GM18909 (cell line): ENCODE measurements around the gene NEO1.
"Not testable (repeated sequence)": the region's sequence is repeated elsewhere in the genome, so short reads cannot be mapped to it uniquely, and the experiment has no call there.

Source experiments
- ATAC-seq: cut with Tn5 transposase; IDR thresholded peaks from one replicate; pipeline ENCODE4 v1.9.1; 2021; ENCODE audit warnings: mild to moderate bottlenecking; ENCODE audit not compliant: unreplicated experiment, poor library complexity

NEO1 gene

DNA sequence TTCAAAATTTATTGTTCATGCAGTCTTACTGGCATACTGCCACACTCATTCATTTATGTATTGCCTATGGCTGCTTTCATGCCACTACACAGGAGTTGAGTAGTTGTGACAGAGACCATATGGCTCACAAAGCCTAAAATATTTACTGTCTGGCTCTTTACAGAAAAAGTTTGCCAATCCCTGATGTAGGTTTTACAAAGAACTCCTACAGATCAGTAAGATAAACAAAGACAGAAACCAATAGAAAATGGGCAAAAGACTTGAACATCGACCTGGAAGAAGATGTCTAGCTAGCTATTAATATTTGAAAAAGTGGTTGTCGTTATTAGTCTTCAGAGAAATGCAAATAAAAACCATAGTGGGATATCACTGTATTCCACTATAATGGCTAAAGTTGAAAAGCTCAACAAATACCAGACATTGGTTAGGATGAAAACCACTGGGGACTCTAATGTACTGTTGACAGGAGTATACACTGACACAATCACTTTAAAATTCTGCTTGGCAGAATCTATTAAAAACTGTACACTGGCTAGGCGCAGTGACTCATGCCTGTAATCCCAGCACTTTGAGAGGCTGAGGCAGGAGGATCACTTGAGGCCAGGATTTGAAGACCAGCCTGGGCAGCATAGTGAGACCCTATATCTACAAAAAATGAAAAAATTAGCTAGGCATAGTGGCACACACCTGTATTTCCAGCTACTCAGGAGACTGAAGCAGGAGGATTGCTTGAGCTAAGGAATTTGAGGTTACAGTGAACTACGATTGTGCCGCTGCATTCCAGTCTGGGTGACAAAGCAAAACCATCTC, 87.7 kb downstream of the NEO1 start:
- ATAC-seq, result no peak

DNA sequence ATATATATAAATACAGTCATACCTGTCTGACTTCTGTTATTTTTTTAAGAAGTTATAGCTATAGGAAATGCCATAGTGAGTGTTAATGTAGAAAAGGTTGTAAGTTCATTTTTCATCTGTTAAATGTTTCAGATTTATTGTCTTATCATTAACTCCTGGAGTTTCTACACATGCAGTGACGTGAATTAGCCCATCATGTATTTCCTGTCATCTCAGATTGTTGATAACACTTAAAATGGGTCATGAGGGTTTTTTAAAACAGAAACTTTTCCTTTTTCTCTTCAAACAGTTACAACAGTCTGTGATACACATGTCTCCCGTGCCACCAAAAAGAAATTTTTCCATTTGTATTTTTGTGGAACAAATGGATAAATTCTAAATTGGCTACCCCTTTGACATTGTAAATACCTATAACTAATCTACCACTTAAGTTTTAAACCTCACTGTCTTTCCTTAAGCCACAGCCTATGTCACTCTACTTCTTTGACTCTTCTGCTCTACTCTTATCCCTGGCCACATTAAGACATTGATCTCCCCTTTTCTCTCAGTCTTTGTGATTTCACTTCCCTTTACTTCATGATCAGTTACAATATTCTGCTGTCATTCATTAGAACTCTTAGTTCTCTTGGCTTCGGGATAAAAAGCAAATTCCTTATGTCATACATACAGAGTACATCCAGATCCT, 89.1 kb downstream of the NEO1 start:
- no peak for ATAC-seq

DNA sequence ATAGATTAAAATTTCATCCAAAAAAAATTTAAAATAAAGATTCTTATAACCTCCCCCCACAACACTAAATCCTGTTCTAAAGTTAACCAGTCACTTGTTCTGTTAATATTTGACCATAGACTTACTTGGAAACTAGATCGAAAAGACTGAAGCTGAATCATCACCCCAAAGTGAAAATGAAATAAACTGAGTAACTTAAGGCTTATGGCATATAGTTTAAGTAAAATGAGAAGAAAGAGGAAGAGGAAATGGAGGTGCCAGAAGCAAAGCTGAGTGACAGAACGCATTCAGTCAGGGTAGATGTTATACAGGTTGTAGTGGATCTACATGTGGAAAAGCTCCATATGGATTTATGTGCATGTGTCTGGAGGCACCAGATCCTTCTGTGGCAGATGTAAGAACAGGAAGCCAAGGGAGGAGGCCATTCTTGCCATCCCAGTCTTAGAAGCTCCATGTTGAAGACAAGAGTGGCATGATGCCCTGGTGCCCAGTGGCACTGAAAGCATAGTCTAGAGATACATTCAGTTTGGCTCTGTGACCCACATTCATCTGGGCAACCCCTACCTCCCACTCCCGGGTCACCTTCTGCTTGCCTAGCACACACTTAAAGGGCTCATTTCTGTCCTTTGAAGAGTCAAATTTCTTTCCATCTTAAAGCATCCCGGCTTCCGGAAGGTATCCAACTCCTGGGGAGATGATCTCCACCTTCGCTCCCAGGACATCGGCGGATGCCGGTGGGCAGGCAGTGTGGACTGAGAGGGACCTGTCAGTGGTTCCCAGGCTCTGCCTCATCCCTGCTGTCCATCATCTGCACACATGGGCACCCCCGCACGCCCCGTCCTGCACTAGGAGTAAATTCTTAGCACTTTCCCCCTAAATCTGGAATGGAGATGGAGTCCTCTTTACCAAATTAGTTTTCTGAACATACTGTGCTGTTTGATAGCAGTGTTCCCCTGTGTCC, 90.8 kb downstream of the NEO1 start:
- ATAC-seq, result peak; percentile 72

DNA sequence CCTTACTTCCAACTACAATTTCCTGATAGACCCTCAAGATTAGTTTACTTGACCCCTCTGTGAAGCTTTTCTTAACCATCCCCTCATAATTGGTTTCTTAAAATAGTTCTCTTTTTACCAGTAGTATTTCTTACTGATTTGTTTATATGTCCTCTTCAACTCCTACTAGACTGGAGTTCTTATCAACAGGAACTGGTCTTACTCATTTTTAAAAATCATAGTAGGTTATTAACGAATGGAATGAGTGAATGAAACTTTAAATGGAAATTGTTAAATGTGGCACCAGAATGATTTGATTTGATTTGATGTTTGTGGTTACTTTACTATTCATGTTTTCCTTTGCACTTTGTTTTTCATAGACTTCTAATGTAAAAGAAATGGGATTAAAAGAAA, 91.5 kb downstream of the NEO1 start:
- ATAC-seq, result no peak

DNA sequence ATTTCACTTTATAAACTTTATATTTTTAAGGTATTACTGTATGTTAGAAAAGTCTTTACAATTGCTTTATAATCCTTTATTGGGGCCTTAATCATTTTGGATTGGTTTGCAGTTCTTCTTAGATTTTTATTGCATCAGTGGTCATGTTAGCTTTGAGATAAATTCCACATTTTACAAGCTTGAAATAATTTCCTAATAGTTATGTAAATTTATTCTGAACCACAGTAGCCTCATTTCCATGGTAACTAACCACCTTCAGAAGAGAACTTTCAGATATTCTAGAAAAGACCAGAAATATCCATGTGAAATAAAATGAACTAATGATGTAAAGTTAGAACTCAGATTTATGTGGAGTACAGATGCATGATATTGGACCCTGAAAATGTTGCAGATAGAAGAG, 94.2 kb downstream of the NEO1 start:
- no peak for ATAC-seq

DNA sequence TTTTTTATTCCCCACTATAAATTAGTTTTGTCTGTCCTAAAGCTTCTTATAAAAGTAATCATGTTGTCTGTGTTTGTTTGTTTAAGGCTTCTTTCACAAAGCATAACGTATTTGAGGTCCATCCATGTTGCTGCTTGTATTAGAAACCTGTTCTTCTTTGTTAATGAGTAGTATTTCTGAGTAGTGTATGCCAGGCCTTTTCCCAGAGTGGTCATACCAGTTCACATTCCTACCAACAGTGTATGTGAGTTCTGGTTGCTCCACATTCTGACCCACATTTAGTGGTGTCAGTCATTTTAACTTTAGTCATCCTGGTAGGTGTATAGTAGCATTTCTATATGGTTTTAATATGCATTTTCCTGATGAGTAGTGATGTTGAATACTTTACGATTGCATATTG, 98.6 kb downstream of the NEO1 start:
- ATAC-seq, result no peak

DNA sequence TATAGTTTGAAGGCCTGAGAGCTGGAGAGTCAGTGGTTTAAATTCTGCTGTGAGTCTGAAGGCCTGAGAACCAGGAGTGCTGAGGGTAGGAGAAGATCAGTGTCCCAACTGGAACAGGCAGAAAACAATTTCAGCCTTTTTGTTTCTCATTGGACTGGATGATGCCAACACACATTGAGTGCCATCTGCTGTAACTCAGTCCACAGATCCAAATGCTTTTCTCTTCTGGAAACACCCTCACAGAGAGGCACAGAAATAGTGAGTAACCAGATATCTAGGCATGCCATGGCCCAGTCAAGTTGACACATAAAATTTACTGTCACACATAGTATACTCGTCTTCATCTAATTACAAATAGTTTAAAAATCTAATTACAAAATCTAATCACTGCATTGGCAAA, 100.8 kb downstream of the NEO1 start:
- no peak for ATAC-seq

DNA sequence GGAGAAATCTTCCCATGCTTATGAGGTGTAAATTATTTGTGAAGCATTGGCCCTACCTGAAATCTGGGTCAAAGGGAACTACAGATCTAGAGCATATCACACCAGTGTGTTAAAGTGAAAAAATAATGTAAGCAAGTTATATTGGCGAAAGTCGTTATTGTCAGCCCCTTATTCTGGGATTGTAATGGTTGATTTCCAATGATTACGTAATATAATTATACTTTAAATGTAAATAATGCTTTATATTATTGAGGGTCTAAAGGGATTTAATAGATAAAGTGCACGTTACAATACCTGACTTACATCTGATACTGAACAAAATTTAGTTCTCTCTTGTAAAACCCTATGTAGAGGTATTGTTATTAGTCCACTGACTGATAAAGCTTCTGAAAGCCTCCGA, 101.2 kb downstream of the NEO1 start:
- ATAC-seq, result no peak

DNA sequence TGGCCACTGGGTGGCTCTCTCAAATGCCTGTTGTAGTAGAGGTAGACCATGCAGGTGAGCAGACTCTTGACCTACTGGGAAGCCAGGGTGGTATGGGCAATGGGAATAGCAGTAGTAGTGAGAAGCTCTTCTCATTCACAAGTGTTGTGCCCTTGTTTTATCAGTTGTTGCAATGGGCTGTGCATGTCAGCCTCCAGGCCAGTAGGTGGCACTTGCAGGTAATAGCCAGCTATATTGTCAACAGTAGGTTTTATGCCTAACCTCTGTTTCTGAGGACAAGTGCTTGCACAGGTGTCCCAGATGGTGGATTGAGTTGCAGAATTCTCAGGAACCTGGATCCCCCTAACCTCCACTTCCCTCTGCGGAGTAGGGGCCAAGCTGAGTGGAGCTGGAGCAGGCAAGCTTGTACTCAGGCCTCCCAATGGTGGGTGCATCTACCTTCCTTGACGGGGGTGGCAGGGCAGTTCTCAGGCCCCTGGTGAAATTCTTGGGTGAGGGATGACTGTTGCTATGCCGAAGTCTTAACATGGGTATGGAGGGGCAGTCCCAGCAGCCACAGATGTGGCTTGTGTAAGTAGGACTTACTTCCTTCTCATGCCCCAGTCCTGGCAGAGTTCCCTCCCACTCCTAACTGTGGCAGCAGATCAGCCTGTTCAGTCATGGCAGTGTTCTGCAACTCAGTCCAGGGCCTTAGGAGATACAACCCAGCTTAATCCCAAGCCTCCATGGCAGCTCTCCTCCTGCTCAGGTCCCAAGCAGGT, 104.3 kb downstream of the NEO1 start:
- ATAC-seq, result no peak

DNA sequence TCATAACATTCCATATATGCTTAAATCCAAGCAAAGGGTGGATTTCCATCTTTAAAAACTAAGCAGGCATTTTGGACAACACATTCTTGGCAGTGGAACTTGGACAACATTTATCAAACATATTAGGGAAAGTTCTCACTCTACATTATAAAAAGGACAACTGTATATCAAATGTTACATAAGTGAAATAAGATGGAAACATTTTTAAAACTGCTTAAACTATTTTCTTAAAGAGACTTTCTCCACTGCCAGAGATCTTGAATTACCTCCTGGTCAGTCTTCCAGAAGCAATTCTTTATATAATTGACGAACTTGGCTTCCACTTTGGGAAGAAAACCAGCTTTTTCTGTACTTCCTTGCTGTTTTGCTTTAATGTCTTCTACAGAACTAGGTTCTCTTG, 109.3 kb downstream of the NEO1 start:
- ATAC-seq, result no peak

DNA sequence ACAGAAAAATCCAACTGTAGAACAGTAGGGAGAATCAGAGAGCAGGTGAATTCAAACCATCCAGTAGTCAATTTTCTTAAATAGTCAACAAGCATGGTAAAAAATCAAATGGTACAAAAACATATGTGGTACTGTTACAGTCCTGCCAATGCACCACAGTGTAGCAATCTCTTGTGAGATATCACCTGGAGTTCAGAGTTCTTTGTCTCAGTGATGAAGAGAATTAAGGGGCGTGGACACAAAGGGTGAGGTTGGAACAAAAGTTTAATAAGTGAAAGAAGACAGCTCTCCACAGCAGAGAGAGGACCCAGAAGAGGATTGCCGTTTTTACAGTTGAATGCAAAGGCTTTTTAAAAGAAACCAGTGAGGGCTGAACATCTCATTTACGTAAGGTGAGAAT, 113.2 kb downstream of the NEO1 start:
- no peak for ATAC-seq

DNA sequence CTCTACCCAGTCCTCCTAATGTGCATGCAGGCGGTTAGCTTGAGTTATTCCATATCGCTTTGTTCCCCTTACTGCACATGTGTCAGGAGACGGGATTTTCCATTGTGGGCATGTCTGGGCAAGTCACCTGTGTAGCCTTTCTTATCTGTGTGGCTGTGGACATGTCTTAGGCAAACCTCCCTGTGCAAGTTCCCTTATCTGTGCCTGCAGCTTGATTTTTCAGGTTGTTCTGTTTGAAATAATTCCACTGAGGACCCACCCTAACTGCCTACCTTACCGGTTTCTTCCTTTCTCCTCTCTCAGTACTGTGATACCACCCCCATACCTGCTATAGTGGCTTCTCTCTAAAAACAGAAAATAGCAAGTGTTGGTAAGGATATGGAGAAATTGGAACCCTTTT, 113.6 kb downstream of the NEO1 start:
- no peak for ATAC-seq

DNA sequence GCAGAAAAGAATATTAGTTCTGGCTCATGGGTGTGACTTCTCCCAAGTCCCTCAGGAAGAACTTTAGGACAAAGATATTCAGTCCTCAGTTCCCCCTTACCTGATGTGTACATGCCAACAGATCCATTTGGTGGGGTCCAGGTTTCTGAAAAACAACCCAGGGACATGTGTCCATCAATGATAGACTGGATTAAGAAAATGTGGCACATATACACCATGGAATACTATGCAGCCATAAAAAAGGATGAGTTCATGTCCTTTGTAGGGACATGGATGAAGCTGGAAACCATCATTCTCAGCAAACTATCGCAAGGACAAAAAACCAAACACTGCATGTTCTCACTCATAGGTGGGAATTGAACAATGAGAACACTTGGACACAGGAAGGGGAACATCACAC, 114.4 kb downstream of the NEO1 start:
- not testable (repeated sequence) for ATAC-seq

DNA sequence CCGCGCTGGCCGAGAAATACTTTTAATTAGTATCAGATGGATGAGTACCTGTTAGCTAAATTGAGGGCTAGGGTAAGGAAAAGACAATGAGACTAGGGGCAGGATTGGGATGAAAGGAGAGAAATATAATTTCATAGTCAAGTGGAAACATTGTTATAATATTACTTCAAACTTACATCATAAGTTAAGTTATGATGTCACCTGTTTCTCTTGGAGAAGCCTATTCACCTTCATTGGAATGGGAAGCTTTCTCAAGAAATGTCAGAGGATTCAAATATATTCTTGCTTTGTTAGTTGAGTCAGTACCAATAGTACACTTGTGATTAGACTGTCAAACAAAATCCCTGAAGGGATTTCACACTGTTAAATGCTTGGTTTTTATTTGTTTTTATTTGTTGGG, 116.2 kb downstream of the NEO1 start:
- ATAC-seq, result no peak

DNA sequence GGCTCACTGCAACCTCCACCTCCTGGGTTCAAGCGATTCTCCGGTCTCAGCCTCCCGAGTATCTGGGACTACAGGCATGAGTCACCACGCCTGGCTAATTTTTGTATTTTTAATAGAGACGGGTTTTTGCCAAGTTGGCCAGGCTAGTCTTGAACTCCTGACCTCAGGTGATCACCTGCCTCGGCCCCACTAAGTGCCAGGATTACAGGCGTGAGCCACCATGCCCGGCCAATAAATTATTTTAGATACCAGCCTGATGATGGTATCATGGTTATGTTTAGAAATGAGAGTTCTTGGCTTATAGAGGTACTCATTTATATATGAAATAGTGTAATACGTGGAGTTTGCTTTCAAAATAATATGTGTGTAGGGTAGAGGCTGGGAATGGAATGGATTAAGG, 119.4 kb downstream of the NEO1 start:
- ATAC-seq, result no peak

DNA sequence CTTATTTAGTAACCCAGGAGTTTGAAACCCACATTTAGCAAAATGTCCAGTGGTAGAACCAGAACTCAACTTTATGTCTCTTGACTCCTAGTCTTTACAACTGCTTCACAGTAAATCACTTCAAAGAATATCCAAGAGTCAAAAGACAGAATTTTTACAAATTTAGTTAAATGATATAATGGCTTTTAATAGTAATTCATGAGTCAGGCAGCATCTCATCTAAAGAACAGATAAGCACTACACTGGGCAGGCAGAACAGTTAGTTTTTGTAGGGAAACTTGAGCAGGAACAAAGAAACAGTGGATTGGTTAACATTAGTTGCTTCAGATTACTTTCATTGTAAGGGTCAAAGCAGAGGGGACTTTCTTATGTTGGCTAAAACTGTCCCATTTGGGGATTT, 120.2 kb downstream of the NEO1 start:
- ATAC-seq, result no peak

DNA sequence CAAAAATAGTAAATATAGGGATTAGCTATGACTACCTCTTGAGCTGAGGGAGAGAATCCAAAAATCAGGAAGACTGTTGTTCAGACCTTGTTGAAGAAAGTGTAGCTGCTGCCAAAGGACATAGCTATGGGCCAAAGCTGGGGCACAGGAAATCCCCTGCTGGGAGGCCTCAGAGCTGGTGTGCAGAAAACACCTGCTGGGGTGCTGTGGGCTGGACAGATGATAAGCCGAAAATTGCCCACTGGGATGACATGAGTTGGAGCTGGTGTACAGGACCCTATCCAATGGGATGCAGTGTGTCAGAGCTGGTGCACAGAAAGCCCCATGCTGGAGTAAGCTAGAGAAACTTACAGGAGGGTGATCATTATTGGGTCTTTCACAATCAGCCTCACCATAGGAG, 121.9 kb downstream of the NEO1 start:
- ATAC-seq, result no peak

DNA sequence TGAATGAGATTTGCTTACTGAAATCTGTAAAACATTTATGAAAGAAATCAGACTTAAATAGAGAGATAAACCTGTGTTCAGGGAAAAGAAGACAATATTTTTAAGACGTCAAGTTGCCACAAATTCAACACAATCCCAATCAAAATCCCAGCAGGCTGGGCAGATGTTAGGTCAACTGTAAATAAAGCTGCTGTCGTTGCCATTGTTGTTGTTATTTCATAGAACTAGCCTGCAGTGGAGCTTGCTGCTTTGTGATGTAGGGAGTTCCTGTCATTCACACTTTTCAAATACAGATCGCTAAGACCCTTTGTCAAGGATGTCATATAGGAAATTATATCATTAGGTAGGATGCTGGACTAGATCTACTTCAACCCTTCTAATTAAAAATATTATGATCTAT, 123.1 kb downstream of the NEO1 start:
- no peak for ATAC-seq

DNA sequence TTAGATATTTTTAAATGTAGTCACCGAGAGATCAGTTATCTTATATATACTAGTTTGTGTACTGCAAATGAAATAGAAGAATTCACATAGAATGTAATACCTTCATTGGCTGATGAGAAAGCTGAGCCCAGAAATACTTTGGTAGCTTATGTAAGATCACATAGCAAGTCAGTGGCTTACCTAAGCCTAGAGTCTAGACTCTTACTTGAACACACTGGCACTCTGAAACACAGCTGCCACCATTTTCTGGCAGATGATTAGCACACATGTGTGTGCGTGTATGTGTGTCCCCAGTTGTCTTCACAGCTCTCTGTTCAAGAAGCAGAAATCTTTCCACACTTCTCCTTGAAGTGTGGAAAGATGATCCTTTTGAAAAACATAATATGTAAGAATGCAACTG, 124.3 kb downstream of the NEO1 start:
- no peak for ATAC-seq

DNA sequence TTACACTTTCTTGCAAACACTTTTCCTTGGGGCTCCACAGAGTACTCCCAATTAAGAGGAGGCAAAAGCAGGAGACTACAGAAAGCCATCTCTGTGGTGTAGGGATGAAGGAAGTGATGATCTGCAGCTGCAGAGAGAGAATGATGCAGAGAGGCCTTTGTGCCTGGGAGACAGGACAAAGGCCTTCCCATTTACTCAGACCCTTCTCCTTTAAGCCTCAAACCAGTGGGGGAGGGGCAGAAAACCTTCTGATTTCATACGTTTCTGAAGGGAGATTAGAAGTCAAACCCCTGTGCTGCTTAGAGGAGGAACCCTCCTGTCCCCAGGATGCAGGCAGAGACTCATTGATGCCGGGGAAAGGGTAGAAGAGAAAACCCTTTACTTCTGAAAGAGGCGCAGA, 130.8 kb downstream of the NEO1 start:
- ATAC-seq, result no peak
